GM21825 (cell line): ENCODE data around the gene DMBX1.

Experiments
- ATAC-seq: cut with Tn5 transposase; IDR thresholded peaks from one replicate; pipeline ENCODE4 v1.9.1; 2021; ENCODE audit warnings: mild to moderate bottlenecking, moderate library complexity; ENCODE audit not compliant: unreplicated experiment

The DMBX1 gene

DNA sequence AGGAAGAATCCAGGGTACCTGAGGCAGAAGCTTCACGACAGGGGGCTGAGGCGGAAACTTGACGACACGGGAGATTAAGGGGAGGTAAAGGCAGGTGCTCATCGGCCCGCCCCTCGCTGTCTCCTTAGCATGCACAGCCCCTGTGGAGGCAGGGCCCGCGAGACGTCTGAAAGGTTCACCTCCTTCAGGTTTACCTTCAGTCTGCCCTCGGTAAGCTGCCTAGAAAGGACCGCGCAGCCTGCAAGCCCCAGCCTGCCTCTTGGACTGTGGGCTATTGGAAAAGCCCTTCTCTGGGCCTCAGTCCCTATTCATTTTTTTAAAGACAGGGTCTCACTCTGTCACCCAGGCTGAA, 33.3 kb downstream of the DMBX1 start:
- no peak for ATAC-seq

DNA sequence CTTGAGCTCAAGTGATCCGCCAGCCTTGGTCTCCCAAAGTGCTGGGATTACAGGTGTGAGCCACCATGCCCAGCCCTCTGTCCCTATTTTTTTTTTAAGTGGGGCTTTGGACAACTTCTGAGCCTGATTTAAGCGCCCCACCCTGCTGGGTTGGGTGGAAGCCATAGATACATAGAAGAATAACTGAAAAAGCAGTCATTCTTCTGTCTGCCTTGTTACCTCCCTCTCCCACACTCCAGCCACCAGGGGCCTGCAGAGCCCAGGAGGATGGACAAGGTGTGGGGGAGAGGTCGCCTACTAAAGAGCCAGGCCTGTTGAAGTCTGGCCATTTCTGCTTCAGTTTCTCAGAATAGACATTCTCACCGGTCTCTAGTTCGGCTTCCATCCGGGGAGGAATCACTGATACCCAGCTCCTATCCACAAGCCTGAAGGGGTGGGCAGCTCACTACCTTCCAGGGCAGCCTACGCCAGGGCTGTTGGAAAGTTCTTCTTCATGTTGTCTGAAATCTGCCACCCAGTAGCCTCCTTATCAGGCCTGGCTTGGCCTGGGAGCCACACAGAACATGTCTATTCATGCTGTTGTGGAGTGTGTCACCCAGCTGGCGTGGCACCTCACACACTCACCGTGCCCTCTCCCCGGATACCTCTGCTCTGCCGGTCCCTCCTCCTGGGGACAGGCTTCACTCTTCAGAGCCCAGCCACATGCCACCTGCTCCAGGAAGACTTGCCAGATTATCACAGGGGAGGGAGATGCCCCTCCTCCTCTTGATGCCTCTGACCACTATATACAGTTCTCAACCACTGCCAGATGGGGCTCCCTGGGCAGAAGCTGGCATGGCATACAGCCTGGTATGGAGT, 34.1 kb downstream of the DMBX1 start:
- ATAC-seq: no peak

DNA sequence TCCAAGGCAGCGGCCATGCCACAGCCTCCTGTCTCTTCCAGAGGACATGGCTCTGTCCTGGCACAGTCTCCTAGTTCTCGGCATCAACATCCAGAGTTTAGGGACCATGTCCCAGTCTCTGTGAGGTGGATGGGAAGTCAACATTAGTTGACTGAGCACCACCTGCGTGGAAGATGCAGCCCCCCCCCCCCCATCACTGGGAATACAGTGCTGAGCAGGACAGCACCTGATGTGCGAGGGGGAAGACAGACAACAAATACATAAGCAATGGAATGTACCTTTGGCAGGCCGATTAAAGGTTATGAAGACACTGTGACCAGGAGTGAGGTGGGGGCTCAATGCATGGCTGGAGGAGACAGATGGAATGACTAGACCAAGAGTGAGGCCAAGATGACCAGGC, 35.2 kb downstream of the DMBX1 start:
- no peak for ATAC-seq

DNA sequence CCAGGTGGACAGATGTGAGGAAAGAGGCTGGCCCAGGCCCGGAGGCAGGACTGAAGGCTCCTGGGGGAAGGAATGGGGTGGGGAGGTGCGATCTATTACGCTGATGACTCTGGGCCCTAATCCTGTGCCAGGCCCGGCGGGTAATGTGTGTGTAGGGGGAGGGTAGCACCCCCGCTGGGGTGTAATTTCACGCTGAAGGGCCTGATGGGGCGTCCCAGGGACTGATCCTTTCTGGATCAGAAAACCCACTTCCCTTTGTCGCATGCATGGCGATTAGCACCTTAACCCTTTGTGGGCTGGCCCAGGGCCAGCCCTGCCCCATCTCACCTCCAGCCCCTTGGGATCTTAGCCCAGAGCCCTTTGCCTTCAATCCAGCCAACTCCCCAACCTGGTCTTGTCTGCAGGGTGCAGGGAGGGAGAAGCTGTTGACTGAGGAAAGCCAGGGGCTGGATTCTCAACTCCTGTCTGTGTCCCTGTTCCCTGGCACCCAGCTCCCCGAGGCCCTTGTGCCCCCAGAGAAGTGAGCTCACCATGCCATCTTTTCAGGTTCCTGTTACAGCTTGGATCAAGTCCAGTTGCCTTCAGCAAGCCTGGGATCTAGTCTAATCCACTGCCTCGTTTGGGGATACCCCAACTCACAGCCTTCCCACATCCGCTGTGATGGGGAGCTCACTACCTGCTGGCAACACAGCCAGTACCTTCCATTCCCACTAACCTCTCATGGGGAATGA, 35.8 kb downstream of the DMBX1 start:
- ATAC-seq: no peak

DNA sequence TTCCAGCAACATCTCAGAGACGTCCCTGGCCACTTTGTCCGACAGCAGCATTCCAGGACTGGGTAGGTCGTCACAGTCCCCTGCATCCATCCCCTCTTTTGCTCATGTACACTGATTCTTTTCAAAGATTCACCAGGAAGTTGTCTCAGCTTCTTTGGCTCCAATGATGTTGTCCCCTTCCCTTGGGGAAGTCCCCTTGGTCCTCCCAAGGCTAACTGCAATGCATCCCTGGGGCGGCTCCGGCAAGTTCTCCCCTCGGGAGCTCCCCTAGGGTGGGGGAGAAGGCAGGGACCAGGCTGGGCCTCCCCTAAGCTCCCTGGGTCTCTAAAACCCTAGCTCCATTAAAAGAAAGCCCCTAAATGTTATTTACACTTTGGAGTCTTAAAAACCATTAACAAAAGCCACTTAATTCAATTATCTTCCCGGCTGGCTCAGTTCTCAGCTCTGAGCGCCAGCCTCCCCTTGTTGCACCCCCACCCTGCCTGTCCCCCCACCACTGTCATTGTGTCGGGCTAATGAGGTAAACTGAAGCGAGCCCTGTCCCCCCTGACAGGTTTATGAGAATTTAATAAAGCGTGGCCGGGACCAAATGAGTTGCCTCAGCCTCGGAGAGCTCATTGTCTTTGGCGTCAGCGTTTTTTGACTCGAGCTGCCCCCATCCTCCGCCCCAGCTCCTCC, 36.5 kb downstream of the DMBX1 start:
- ATAC-seq: no peak

DNA sequence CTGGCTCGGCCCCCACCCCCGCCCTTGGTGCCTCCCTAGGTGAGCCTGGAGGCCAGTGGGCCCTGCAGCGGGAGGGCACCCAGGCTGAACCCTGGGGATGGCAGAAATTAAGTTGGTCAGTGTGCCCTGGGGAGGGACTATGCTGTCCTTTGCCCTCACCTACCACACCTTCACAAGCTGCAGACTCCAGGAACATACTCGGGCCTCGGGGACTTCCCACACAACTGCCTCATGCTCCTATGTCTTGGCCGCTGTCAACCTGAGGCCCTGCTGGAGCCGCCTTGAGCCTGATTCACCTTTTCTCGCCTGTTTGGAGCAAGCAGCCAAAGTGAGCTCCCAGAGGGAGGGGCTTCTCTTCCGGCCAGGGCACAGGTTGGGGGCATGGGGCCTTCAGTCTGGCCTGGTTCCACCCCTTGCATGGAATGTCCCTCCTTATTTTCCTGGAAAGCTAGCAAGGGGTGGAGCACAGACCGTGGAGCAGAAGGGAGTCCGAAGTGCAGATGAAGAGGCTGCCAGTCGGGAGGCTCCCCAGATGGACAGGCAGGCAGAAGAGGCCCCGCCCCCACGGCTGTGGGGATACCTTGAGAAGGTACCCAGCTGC, 37.2 kb downstream of the DMBX1 start:
- no peak for ATAC-seq

DNA sequence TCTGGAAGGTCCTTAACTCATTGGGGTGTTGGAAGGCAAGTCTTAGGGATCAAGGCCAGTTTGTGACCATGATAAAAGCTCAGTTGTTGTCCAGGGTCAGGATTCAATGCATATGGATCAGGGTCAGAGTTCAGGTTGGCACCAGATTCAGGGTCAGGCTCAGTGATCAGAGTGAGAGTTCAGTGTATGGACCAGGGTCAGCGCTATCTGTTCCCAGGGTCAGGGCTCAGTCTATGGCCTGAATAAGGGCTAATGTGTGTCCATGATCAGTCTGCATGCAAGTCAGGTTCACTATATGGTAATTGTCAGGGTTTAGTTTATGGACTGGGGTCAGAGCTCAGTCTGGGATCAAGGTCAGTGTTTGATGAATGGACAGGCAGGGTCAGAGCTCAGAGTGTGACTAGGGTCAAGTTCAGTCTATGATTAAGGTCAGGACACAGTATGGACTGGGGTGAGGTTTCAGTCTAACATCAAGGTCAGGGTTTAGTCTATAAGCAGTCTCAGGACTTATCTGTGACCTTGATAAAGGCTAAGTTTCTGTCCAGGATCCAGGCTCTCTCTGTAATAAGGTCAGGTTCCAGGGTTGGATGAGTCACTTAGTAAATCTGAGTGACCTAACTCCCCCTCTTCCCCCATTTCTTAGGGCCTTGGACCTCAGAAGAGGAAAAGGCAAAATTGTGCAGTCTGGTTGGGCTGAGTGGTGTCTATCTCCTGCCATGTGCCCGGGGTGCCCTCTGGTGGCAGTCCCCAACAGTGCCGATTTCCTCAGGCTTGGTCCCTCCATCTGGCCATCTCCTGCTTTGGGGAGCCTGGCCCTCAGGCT, 38.0 kb downstream of the DMBX1 start:
- ATAC-seq: no peak

DNA sequence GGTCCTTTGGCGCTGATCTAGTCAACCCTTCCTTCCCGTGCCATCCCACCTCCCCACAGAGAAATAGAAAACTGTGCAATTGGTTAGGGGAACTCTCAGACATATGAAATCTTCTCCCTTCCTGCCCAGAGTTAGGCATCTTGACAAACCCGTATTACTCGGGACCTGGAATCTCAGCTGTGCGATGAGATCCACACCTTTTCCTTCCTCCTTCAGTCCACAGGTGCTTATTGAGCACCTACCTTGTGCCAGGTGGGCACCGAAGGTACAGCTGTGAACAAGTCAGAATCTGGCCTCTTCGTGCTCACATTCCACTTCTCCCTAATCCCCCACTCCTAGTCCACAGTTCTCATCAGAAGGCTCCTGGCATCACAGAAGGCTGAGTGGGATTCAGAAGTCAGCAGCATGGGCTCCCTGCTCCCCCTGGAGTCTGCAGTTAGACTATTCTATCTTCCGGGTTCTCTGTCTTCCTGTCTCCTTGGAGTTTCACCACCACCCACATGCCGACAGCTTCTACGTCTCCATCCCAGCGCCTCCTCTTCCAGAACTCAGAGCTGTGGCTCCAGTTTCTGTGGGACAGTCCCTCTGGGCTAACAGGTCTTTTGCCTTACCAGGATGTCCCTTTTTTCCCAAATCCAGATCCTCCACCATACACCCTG, 38.8 kb downstream of the DMBX1 start:
- ATAC-seq: no peak

DNA sequence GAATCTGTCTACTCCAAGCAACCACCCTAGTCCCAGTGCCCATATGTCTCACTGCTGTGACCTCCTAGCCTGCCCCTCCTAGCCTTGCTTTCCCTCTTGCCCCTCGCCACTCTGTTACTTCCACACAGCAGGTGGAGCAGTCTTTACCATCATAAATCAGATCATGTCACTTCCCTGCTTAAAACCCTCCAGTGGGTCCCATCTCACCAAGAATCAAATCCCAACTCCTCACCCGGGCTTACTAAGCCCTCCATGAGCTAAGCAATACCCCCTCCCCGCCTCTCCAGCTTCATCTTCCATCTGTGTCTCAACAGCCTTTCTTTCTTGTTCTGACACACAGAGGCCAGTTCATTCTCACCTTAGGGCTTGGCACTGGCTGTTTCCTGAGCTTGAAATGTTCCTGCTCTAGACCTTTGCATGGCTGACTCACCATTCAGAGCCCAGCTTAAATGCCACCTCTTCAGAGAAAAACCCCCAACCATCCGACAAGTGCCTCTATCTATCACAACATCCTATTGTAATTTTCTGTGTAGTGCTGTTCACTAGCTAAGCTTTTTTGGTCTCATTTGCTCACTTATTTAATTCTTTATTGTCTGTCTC, 39.5 kb downstream of the DMBX1 start:
- ATAC-seq: no peak

DNA sequence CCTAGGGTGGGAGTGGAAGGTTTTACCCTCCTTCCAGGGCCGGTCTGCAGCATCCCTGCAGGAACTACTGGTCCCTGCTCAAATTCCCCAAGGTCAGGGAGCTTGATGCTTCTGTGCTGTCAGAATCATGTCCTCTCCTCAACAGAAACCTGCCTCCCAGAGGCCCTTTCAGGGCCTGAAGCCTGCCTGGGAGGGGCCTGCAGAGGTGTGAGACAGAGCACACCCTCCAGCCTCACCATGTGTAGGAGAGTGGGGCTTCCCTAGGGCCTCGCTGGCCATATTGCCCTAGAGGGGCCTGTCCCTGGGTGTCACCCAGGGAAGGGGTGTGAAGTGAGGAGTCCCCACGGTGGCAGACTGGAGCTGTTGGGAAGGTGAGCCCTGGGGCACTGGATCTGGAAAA, 40.7 kb downstream of the DMBX1 start:
- no peak for ATAC-seq

DNA sequence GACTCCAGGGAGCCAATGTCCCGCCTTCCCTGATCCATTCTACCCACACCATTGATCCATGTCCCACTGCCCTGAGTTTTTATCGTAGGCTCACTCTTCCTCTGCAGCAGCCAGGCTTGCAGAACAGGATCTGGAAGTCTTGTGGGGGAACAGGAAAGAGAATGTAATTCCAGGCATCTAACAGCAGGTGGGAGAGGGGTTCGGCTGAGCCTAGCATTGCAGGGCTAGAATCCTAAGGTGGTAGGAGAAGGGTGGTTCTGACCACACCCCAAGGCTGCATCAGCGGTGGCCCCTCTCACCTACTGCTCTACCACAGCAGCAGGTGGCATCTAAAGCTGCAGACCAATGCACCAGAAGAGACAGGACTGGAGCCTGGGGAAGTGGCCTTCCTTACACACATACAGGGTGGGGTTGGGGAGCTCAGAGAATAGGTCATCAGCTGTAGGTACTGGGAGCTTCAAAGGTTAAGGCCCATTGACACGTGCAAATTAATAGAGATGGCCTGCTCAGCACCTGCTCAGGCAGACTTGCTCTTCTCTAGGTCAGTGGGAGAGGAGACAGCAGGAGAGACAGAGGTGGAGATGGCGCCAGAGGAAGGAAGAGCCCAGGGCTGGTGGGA, 41.3 kb downstream of the DMBX1 start:
- ATAC-seq: no peak

DNA sequence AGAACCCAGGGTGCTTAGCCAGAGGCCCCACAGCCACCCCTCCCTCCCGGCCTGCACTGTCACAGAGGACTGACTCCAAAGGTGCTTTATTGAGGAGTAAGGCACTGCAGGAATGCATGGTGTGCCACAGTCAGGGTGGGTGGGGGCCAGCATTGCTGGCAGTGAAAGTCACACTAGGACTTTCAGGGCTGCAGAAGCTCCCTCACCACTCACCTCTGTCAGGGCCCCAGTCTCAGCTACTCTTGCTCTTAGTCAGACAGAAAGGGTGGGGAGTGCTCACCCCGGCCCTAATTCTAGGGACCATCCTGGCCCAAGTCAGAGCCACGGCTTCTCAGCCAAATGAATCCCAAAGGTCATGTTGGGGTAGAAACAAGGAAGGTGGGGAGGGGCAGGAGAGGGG, 42.5 kb downstream of the DMBX1 start:
- no peak for ATAC-seq

DNA sequence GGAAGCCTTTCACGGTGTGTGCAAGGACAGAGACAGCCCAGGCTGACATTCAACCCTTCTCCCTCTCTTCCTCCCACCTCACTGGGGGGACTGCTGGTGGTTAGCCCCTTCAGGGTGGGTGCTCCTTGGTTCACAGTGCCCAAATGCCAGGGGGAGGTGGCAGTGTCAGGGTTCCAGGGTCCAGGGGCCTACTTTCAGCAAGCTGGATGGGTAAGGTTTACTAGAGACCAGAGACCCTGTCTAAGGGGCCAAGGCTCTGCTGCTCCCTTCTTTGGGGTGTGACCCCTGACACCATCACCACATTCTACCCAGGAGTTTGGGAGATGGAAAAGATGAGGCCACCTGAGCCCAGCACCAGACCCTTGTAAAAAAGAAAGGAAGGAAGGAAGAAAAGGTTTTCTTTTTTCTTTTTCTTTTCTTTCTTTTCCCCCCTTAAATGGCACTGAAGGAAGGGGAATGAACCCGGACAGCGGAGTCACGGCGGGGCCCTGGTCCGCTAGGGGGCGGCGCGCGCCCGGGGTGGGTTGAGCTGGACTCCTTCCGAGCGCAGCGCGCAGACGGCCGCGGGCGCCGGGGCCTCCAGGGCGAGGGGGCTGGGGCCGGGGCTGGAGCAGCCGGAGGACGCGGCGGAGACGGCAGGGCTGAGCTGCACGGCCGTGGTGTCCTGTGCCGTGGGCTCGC, 43.0 kb downstream of the DMBX1 start:
- ATAC-seq: no peak

DNA sequence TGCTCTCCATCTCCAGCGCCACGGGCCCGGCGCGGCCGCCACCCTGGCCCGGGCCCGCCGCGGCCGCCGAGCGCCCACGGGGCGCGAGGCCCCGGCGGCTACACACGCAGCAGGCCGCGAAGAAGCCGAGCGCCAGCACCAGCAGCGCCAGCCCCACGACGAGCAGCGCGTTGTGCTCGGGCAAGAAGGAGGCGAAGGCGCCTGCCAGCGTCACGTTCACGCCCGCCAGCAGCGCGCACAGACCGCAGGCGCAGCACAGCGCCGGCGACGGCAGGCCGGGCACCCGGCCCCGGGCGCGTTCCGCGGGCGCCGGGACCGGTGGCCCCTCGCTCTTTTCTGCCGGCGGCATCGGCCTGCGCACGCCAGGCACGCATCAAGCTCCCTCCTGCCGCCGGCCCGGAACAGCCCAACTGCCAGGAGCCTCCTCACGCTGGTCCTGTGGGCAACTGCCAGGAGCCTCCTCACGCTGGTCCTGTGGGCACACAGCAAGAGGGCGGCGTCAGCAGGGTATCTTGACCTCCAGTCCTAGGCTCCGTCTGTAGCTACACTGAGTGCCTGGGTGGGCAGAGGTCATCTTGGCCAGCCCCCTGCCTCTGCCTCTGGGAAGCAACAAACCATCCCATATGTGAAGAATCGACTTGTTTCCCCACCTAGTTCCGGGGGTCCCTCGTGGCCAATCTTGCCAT, 43.7 kb downstream of the DMBX1 start:
- no peak for ATAC-seq

DNA sequence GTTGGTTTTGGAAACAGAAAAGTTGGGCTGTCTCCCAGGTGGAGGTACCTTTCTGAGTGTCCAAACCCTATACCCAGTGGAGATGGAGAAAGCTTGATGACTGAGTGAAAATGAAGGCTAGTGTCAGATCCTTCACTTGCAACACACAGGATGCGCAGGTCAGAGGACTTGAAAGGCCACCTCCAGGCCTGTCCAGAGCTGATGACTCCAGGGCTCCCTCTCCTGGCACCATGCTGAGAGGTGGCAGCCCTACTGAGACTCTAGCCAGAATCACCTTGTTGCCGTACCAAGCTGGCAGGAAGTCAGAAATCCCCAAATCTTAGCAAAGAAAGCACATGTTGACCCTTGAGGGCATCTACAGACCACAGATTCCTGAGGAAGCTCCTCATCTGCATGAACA, 45.4 kb downstream of the DMBX1 start:
- no peak for ATAC-seq

DNA sequence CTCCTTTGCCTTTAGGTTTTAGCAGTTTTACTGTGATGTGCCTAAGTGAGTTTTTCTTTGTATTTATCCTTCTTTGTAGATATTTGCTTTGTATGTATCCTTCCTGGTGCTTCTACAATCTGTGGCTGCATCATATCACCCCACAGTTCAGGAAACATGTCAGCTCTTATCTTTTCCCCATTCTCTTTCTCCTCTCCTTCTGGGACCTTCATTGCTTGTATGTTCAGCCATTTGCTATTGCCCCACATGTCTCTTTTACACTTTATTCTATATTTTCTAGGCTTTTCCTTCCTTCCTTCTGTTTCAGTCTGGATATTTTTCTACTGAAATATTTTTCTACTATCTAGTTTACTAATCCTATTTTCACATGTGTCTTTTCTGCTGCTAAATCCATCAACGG, 46.9 kb downstream of the DMBX1 start:
- no peak for ATAC-seq

DNA sequence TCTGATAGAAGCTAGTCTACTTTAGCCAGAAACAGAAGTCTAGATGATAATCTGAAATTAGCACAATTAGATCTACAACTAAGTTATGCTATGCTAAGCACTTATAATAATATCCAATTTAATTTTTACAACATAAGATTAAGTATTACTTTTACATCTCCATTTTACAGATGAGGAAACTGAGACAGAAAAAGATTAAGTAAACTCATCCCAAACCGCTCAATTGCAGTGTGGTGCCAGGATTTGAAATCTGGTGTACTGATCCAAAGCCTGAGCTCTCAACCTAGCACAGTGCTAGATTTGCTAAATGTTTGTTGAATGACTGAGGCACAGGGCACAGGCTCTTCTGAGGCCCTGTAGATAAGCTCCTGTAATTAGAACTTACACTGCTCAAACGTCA, 48.0 kb downstream of the DMBX1 start:
- ATAC-seq: no peak

DNA sequence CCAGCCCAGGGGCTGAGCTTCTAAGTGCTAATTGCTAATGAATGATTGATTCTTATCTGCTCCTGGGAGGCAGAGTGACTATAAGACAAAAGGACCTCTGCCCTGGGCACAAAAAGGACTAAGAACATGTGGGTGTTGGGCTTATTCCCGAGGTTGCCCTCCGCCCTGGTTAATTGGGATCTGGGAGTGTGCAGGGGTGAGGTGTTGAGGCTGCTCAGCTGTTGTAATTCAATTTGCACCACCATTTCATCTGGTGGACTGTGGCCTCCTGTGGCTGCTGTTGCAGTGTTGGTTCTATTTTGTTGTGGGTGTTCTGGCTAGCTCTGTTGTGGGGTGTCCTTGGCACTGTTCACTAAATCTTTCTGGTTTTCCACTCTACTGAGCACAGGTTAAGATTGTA, 48.5 kb downstream of the DMBX1 start:
- no peak for ATAC-seq
